ENCODE data around the gene PRRX2.

The PRRX2 gene

DNA sequence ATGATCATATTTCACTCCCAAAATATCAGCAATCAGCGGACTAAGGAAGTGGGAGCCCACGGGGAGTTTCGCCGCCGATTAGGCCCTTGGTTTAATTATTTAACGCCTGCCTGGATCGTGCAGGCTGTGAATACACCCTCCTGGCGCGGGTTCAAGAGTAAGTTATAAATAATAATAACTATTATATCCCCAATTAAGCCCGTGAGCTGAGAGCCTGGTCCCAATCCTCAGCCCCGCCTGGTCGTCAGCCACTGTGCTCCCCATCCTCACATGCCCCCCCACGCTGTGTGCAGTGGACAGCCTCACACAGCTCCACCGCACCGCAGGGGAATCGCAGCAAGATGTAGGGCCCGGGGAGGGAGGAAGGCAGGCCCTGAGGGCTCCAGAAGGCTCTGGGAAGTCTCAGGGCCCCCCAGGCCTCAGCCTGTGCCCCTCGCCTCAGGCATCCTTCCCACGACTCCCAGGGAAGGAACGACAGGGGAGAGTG, 10.8 kb upstream of the PRRX2 start:
- Histone ChIP-seq H3K36me3 (ENCODE audit: insufficient read depth, low read length) (no peaks in the 10 kb centered on the region), H3K4me2 (ENCODE audit: low read length) (no peak overlapping the region), H3K9me3 (ENCODE audit: low read length) (no peaks in the 10 kb centered on the region), H3K79me2 (ENCODE audit: insufficient read depth, low read length) (no peaks in the 10 kb centered on the region), H4K20me1 (ENCODE audit: insufficient read depth, low read length) (no peaks in the 10 kb centered on the region), H3K4me1 (ENCODE audit: insufficient read depth, low read length, severe bottlenecking) (no peaks in the 10 kb centered on the region), H3K9me2 (ENCODE audit: low read depth, low read length) (no peaks in the 10 kb centered on the region), H2AFZ (ENCODE audit: low read length) (no peak overlapping the region), H3K27ac (ENCODE audit: low read depth, low read length, poor library complexity, severe bottlenecking) (no peak overlapping the region), H3F3A (ENCODE audit: insufficient read depth, low read length) (no peaks in the 10 kb centered on the region), H3K4me3 (ENCODE audit: low read depth, low read length, poor library complexity, severe bottlenecking) (no peak overlapping the region), H3K27me3 (ENCODE audit: insufficient read depth, low read length) (0 out of 2 replicates have a peak, but pooled peaks cover 3% of the 10 kb centered on the region), H3K9ac (ENCODE audit: low read length) (no peak overlapping the region)
- TF ChIP-seq, protein P1, sequence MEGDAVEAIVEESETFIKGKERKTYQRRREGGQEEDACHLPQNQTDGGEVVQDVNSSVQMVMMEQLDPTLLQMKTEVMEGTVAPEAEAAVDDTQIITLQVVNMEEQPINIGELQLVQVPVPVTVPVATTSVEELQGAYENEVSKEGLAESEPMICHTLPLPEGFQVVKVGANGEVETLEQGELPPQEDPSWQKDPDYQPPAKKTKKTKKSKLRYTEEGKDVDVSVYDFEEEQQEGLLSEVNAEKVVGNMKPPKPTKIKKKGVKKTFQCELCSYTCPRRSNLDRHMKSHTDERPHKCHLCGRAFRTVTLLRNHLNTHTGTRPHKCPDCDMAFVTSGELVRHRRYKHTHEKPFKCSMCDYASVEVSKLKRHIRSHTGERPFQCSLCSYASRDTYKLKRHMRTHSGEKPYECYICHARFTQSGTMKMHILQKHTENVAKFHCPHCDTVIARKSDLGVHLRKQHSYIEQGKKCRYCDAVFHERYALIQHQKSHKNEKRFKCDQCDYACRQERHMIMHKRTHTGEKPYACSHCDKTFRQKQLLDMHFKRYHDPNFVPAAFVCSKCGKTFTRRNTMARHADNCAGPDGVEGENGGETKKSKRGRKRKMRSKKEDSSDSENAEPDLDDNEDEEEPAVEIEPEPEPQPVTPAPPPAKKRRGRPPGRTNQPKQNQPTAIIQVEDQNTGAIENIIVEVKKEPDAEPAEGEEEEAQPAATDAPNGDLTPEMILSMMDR (IDR thresholded peaks at IDR 0.05; ENCODE audit: low read length): no peak
- TF ChIP-seq EZH2 (IDR thresholded peaks at IDR 0.05; ENCODE audit: borderline replicate concordance, low read length): no peak

DNA sequence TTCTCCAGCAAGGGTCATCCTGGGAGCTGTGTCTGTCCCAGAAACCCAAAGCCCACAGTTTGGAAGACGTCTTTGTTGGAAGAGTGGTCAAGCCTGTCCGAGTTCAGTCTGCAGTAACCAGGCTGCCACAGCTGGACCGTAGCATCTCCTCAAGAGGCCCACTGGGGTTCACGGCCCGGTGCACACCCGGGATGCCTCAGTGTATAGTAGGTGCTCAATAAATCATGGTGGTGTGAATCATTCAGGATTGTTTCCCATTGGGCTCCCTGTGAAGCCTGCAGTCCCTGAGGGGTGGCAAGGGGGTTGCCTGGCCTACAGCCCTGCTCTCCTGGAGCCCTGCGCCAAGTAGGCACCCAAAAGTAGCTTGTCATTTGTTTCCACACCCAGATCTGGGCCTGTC, 10.3 kb upstream of the PRRX2 start:
- no peaks in the 10 kb centered on the region for H4K20me1 ChIP-seq (ENCODE audit: insufficient read depth, low read length)
- H3K4me2 ChIP-seq (ENCODE audit: low read length): no peak overlapping the region
- H3K79me2 ChIP-seq (ENCODE audit: insufficient read depth, low read length): no peaks in the 10 kb centered on the region
- no peaks in the 10 kb centered on the region for H3K4me1 ChIP-seq (ENCODE audit: insufficient read depth, low read length, severe bottlenecking)
- no peak overlapping the region for H3K4me3 ChIP-seq (ENCODE audit: low read depth, low read length, poor library complexity, severe bottlenecking)
- TF ChIP-seq EZH2 (IDR thresholded peaks at IDR 0.05; ENCODE audit: borderline replicate concordance, low read length): no peak
- TF ChIP-seq, protein P1 (IDR thresholded peaks at IDR 0.05; ENCODE audit: low read length): no peak
- H2AFZ ChIP-seq (ENCODE audit: low read length): no peak overlapping the region
- no peak overlapping the region for H3K27ac ChIP-seq (ENCODE audit: low read depth, low read length, poor library complexity, severe bottlenecking)
- no peaks in the 10 kb centered on the region for H3K9me3 ChIP-seq (ENCODE audit: low read length)
- no peaks in the 10 kb centered on the region for H3K36me3 ChIP-seq (ENCODE audit: insufficient read depth, low read length)
- H3F3A ChIP-seq (ENCODE audit: insufficient read depth, low read length): no peaks in the 10 kb centered on the region
- no peaks in the 10 kb centered on the region for H3K9me2 ChIP-seq (ENCODE audit: low read depth, low read length)
- no peak overlapping the region for H3K9ac ChIP-seq (ENCODE audit: low read length)
- H3K27me3 ChIP-seq (ENCODE audit: insufficient read depth, low read length): 0 out of 2 replicates have a peak, but pooled peaks cover 3% of the 10 kb centered on the region

DNA sequence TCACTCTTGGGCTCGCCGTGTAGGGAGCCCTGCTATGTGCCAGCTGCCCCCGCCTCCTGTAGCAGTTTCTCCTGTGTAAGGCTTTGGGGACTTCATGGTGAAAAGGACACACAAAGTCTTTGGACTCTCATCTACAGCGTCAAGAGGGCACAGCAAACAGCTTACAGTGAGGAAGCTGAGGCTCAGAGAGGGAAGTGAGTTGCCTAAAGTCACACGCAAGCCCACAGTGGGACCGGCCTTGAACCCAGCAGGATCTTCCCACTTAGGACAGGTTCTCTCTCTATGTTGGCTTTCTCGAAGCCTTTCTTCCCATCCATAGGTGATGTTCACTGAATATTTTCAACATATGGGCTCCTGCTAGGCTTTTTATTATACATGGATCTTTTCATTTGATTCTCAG, 9.8 kb upstream of the PRRX2 start:
- Histone ChIP-seq H3K79me2 (ENCODE audit: insufficient read depth, low read length) (no peaks in the 10 kb centered on the region), H3K4me1 (ENCODE audit: insufficient read depth, low read length, severe bottlenecking) (no peaks in the 10 kb centered on the region), H3K9ac (ENCODE audit: low read length) (no peak overlapping the region), H3K4me3 (ENCODE audit: low read depth, low read length, poor library complexity, severe bottlenecking) (no peak overlapping the region), H3F3A (ENCODE audit: insufficient read depth, low read length) (no peaks in the 10 kb centered on the region), H2AFZ (ENCODE audit: low read length) (no peak overlapping the region), H4K20me1 (ENCODE audit: insufficient read depth, low read length) (no peaks in the 10 kb centered on the region), H3K9me3 (ENCODE audit: low read length) (no peaks in the 10 kb centered on the region), H3K27ac (ENCODE audit: low read depth, low read length, poor library complexity, severe bottlenecking) (no peak overlapping the region), H3K9me2 (ENCODE audit: low read depth, low read length) (no peaks in the 10 kb centered on the region), H3K4me2 (ENCODE audit: low read length) (no peak overlapping the region), H3K36me3 (ENCODE audit: insufficient read depth, low read length) (no peaks in the 10 kb centered on the region), H3K27me3 (ENCODE audit: insufficient read depth, low read length) (0 out of 2 replicates have a peak, but pooled peaks cover 3% of the 10 kb centered on the region)
- TF ChIP-seq, protein P1 (IDR thresholded peaks at IDR 0.05; ENCODE audit: low read length): no peak
- no peak for TF ChIP-seq EZH2 (IDR thresholded peaks at IDR 0.05; ENCODE audit: borderline replicate concordance, low read length)

Measured in OCI-LY1 (cell line).